ENCODE results near the gene CFH. TPM values are rescaled to one million over a fixed set of nuclear protein-coding genes. Genes with fewer than 3 reads are reported as not detected.

Gene CFH
- total RNA-seq, 1 donor from 2014 or later = 36.8 TPM

DNA sequence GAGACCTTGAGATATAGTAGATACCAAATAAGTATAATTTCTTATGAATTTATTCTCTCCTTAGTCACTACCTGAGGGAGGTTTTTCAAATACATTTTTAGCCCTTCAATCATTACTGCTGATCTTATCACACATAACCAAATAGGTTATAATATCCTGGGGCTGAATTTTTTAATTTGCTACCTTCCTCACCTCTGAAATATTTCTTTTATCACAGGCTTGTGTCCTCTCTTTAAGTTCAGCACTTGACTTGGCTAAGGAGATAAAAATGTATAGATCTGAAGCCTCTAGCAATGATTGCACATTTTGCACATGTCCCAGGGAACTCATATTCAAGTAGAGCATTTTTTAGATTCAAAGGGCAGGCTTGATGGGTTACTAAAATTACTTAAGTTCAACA lies 23.1 kb downstream of the CFH start:
- H3K36me3 ChIP-seq = no peaks in the 10 kb centered on the region
- H3K4me3 ChIP-seq = no peak overlapping the region
- H3K4me1 ChIP-seq = no peaks in the 10 kb centered on the region
- no peak for TF ChIP-seq POLR2A (IDR thresholded peaks at IDR 0.05)
- TF ChIP-seq, protein P1, sequence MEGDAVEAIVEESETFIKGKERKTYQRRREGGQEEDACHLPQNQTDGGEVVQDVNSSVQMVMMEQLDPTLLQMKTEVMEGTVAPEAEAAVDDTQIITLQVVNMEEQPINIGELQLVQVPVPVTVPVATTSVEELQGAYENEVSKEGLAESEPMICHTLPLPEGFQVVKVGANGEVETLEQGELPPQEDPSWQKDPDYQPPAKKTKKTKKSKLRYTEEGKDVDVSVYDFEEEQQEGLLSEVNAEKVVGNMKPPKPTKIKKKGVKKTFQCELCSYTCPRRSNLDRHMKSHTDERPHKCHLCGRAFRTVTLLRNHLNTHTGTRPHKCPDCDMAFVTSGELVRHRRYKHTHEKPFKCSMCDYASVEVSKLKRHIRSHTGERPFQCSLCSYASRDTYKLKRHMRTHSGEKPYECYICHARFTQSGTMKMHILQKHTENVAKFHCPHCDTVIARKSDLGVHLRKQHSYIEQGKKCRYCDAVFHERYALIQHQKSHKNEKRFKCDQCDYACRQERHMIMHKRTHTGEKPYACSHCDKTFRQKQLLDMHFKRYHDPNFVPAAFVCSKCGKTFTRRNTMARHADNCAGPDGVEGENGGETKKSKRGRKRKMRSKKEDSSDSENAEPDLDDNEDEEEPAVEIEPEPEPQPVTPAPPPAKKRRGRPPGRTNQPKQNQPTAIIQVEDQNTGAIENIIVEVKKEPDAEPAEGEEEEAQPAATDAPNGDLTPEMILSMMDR (IDR thresholded peaks at IDR 0.05) = no peak
- no peak for TF ChIP-seq POLR2AphosphoS5 (IDR thresholded peaks at IDR 0.05; ENCODE audit: insufficient read depth in 1 of 2, low read depth in 1 of 2)
- no peak overlapping the region for H3K27ac ChIP-seq
- intact Hi-C loops (cut with DNase I) = no loop called here
- DNase-seq (ENCODE audit: extremely low spot score in 2 of 2) = no peak
- no peaks in the 10 kb centered on the region for H3K9me3 ChIP-seq
- no peaks in the 10 kb centered on the region for H3K27me3 ChIP-seq

GRCh38 chr1:196677781-196678509 lies 26.1 kb downstream of the CFH start:
- Histone ChIP-seq H3K27me3 (no peaks in the 10 kb centered on the region), H3K4me3 (no peak overlapping the region), H3K4me1 (no peaks in the 10 kb centered on the region), H3K36me3 (no peaks in the 10 kb centered on the region), H3K27ac (no peak overlapping the region), H3K9me3 (no peaks in the 10 kb centered on the region)
- no peak for DNase-seq (ENCODE audit: extremely low spot score in 2 of 2)
- intact Hi-C loops (cut with DNase I) = no loop called here
- TF ChIP-seq POLR2AphosphoS5 (IDR thresholded peaks at IDR 0.05; ENCODE audit: insufficient read depth in 1 of 2, low read depth in 1 of 2) (no peak), POLR2A (IDR thresholded peaks at IDR 0.05) (no peak)
- TF ChIP-seq, protein P1 (IDR thresholded peaks at IDR 0.05) = no peak

- H3K36me3 ChIP-seq = no peaks in the 10 kb centered on the region
- TF ChIP-seq POLR2AphosphoS5 (IDR thresholded peaks at IDR 0.05; ENCODE audit: insufficient read depth in 1 of 2, low read depth in 1 of 2) = no peak
- TF ChIP-seq, protein P1 (IDR thresholded peaks at IDR 0.05) = no peak
- no peak for TF ChIP-seq POLR2A (IDR thresholded peaks at IDR 0.05)
- no peaks in the 10 kb centered on the region for H3K9me3 ChIP-seq
- no peaks in the 10 kb centered on the region for H3K4me1 ChIP-seq
- DNase-seq (ENCODE audit: extremely low spot score in 2 of 2) = no peak
- H3K27ac ChIP-seq = no peak overlapping the region
- no peaks in the 10 kb centered on the region for H3K27me3 ChIP-seq
- intact Hi-C loops (cut with DNase I) = no loop called here
- H3K4me3 ChIP-seq = no peak overlapping the region
Measured at GRCh38 chr1:196678510-196678884, 26.7 kb downstream of the CFH start.

- Histone ChIP-seq H3K4me1 (no peaks in the 10 kb centered on the region), H3K36me3 (no peaks in the 10 kb centered on the region), H3K27me3 (no peaks in the 10 kb centered on the region), H3K9me3 (no peaks in the 10 kb centered on the region), H3K27ac (no peak overlapping the region), H3K4me3 (no peak overlapping the region)
- intact Hi-C loops (cut with DNase I) = no loop called here
- TF ChIP-seq POLR2AphosphoS5 (IDR thresholded peaks at IDR 0.05; ENCODE audit: insufficient read depth in 1 of 2, low read depth in 1 of 2) = no peak
- no peak for TF ChIP-seq POLR2A (IDR thresholded peaks at IDR 0.05)
- TF ChIP-seq, protein P1 (IDR thresholded peaks at IDR 0.05) = no peak
- no peak for DNase-seq (ENCODE audit: extremely low spot score in 2 of 2)
Measured at GRCh38 chr1:196680107-196680506, 28.3 kb downstream of the CFH start.

DNA sequence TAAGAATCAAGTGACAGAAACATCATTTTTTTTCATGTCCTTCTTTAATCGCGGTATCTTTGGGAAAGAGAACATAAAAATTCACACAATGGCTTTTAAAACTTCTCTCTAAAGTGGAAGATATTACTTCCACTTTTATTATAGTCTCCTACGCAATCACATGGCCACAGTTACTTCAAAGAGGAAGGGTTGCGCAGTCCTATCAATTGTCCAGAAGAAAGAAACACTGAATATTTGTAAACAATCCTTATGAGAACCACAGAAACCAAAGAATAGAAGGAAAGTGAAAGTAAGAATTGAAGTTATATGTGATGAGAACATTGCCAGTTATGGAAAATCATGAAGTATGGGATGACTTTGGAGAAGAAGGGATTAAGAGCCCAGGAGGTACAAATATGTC lies 32.6 kb downstream of the CFH start:
- TF ChIP-seq, protein P1 (IDR thresholded peaks at IDR 0.05) = no peak
- no peaks in the 10 kb centered on the region for H3K27me3 ChIP-seq
- H3K4me3 ChIP-seq = no peak overlapping the region
- H3K9me3 ChIP-seq = no peaks in the 10 kb centered on the region
- H3K27ac ChIP-seq = no peak overlapping the region
- H3K4me1 ChIP-seq = no peaks in the 10 kb centered on the region
- DNase-seq (ENCODE audit: extremely low spot score in 2 of 2) = no peak
- no peaks in the 10 kb centered on the region for H3K36me3 ChIP-seq
- intact Hi-C loops (cut with DNase I) = no loop called here
